ENCODE results near the gene ZNF277. TPM values are rescaled to one million over a fixed set of nuclear protein-coding genes. Genes with fewer than 3 reads are reported as not detected.
"Not testable (repeated sequence)": the region's sequence is repeated elsewhere in the genome, so short reads cannot be mapped to it uniquely, and the experiment has no call there.

The ZNF277 gene
- total and polyA plus RNA-seq, 2 donors (not counting 3 experiments of a cell fraction or from before 2014, with no cell fraction given): 7.8 to 22.6 TPM

- intact Hi-C loops (cut with micrococcal nuclease): loop anchor here (5.0 kb wide), 1 partner anchor 184 kb away; the partner anchor contains the start of genes DOCK4 and ZNF277
- H3K36me3 ChIP-seq (ENCODE audit: control insufficient read depth in 2 of 2, extremely low read depth in 1 of 2, insufficient read depth in 2 of 2, low read length in 2 of 2); POLR2A ChIA-PET; H3K4me1 ChIP-seq (ENCODE audit: control insufficient read depth, extremely low read depth, insufficient read depth, low read length); H3K9me3 ChIP-seq (replicated peaks; ENCODE audit: control insufficient read depth, insufficient read depth, low read length); H3K9me1 ChIP-seq (replicated peaks; ENCODE audit: control insufficient read depth, extremely low read depth, insufficient read depth, low read length); CTCF ChIA-PET; H3K27me3 ChIP-seq (ENCODE audit: control insufficient read depth in 2 of 2, insufficient read depth in 2 of 2, low read length in 2 of 2); dilution Hi-C loops (cut with MboI; ENCODE audit: extremely low pct_ligation_motif_present, low sequenced_read_pairs); H4K20me1 ChIP-seq (replicated peaks; ENCODE audit: control insufficient read depth, extremely low read depth, insufficient read depth, low read length); FAIRE-seq; H3K79me2 ChIP-seq (ENCODE audit: control insufficient read depth, insufficient read depth, low read length); BruUV-seq (replicated peaks): not testable (repeated sequence)
- Histone ChIP-seq H3K4me3 (replicated peaks in 1 of 3; ENCODE audit: insufficient read depth in 1 of 3, low read depth in 1 of 3, low read length in 3 of 3) (peak overlapping the region; percentile 15 to 54 (median 46)), H3K27ac (ENCODE audit: insufficient read depth, low read depth, low read length) (peak overlapping the region; percentile 32), H3K9ac (replicated peaks; ENCODE audit: extremely low read depth, insufficient read depth, low read length) (peak overlapping the region; percentile 30), H3K4me2 (ENCODE audit: insufficient read depth, low read length) (peak overlapping the region; percentile 77), H2AFZ (ENCODE audit: low read depth, low read length) (peak overlapping the region; percentile 88)
- DNase-seq (ENCODE audit: low read depth, low spot score): peak; percentile 64
Measured at GRCh38 chr7:112391079-112391821, 184.8 kb downstream of the ZNF277 start.

DNA sequence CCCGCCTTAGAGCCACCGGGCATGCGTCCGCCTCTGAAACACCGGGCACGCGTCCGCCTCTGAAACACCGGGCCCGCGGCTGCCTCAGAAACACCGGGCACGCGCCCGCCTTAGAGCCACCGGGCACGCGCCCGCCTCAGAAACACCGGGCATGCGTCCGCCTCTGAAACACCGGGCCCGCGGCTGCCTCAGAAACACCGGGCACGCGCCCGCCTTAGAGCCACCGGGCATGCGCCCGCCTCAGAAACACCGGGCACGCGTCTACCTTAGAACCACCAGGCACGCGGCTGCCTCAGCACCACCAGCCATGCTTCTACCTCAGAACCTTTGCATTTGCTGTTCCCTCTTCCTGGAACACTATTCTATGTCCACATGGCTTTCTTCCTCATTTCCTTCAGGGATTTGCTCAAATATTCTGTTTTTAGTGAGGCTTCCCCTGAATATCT lies 185.4 kb downstream of the ZNF277 start:
- peak overlapping the region; percentile 88 for H2AFZ ChIP-seq (ENCODE audit: low read depth, low read length)

More for the DNA sequence above, 185.4 kb downstream of the ZNF277 start:
- H3K4me2 ChIP-seq (ENCODE audit: insufficient read depth, low read length): peak overlapping the region; percentile 68
- H3K27me3 ChIP-seq (ENCODE audit: control insufficient read depth in 2 of 2, insufficient read depth in 2 of 2, low read length in 2 of 2); H3K9me1 ChIP-seq (replicated peaks; ENCODE audit: control insufficient read depth, extremely low read depth, insufficient read depth, low read length); FAIRE-seq; H3K9me3 ChIP-seq (replicated peaks; ENCODE audit: control insufficient read depth, insufficient read depth, low read length); H3K4me1 ChIP-seq (ENCODE audit: control insufficient read depth, extremely low read depth, insufficient read depth, low read length); CTCF ChIA-PET; dilution Hi-C loops (cut with MboI; ENCODE audit: extremely low pct_ligation_motif_present, low sequenced_read_pairs); H4K20me1 ChIP-seq (replicated peaks; ENCODE audit: control insufficient read depth, extremely low read depth, insufficient read depth, low read length); H3K36me3 ChIP-seq (ENCODE audit: control insufficient read depth in 2 of 2, extremely low read depth in 1 of 2, insufficient read depth in 2 of 2, low read length in 2 of 2); H3K79me2 ChIP-seq (ENCODE audit: control insufficient read depth, insufficient read depth, low read length); POLR2A ChIA-PET: not testable (repeated sequence)
- peak; percentile 62 for DNase-seq (ENCODE audit: low read depth, low spot score)
- peak overlapping the region; percentile 54 for H3K9ac ChIP-seq (replicated peaks; ENCODE audit: extremely low read depth, insufficient read depth, low read length)
- peak overlapping the region; percentile 16 to 68 (median 46) for H3K4me3 ChIP-seq (replicated peaks in 1 of 3; ENCODE audit: insufficient read depth in 1 of 3, low read depth in 1 of 3, low read length in 3 of 3)
- H3K27ac ChIP-seq (ENCODE audit: insufficient read depth, low read depth, low read length): peak overlapping the region; percentile 38
- intact Hi-C loops (cut with micrococcal nuclease): loop anchor here (5.0 kb wide), 1 partner anchor 185 kb away; the partner anchor contains the start of genes DOCK4 and ZNF277
- TSS peak; percentile 65 for BruUV-seq (replicated peaks)

Other genes with a start within 250 kb of the ZNF277 start
- gene DOCK4, start 296 bp upstream of the ZNF277 start, total RNA-seq: 164 TPM in 2 replicates
- gene DOCK4, start 296 bp upstream of the ZNF277 start, polyA plus RNA-seq: 37.5 and 47.4 TPM in 2 replicates
- gene IFRD1, start 243.8 kb downstream of the ZNF277 start, total RNA-seq: 42.2 and 43.3 TPM in 2 replicates
- 13.3 and 16.8 TPM in 2 replicates for gene IFRD1, start 243.8 kb downstream of the ZNF277 start, polyA plus RNA-seq

Measured in endothelial cell of umbilical vein (primary cell).